Astrocyte (in vitro differentiated cells and primary cell): Measurements from ENCODE around the gene CEMP1. TPM values are rescaled to one million over a fixed set of nuclear protein-coding genes. Genes with fewer than 3 reads are reported as not detected.
A peak's percentile ranks its signal among the peaks of the same experiment; 100 is the strongest.

Experiments used
- DNase-seq: peaks from one replicate; pipeline ENCODE4 v3.0.0-alpha.2; 2010; ENCODE audit warnings: low read depth
- FAIRE-seq: peaks from 2 replicates; lab custom pipeline; 2011; peaks lifted over from hg19 to GRCh38; lab: Jason Lieb, UNC
- H2AFZ ChIP-seq: 2 replicates; pipeline ENCODE4 v1.6.0; 2012; ENCODE audit warnings: low read depth, low read length, inconsistent platforms
- H3K27ac ChIP-seq: 2 replicates; pipeline ENCODE4 v1.5.1; 2011; ENCODE audit warnings: low read depth, low read length, inconsistent platforms
- H3K27me3 ChIP-seq: 2 replicates; pipeline ENCODE4 v1.6.0; 2011; ENCODE audit warnings: low read length, inconsistent platforms; ENCODE audit not compliant: insufficient read depth
- H3K36me3 ChIP-seq: 2 replicates; pipeline ENCODE4 v1.5.1; 2011; ENCODE audit warnings: low read length, inconsistent platforms; ENCODE audit not compliant: insufficient read depth
- H3K4me1 ChIP-seq: 2 replicates; pipeline ENCODE4 v1.5.1; 2011; ENCODE audit warnings: low read length, inconsistent platforms; ENCODE audit not compliant: insufficient read depth
- H3K4me2 ChIP-seq: 2 replicates; pipeline ENCODE4 v1.6.0; 2012; ENCODE audit warnings: low read length, inconsistent platforms
- H3K4me3 ChIP-seq: 2 replicates; pipeline ENCODE4 v1.5.1; 2011; ENCODE audit warnings: low read depth, mild to moderate bottlenecking, low read length, inconsistent platforms; ENCODE audit not compliant: insufficient read depth
- H3K79me2 ChIP-seq: 2 replicates; pipeline ENCODE4 v1.6.0; 2012; ENCODE audit warnings: mild to moderate bottlenecking, low read length, inconsistent platforms; ENCODE audit not compliant: insufficient read depth
- H3K9ac ChIP-seq: 2 replicates; pipeline ENCODE4 v1.6.0; 2012; ENCODE audit warnings: mild to moderate bottlenecking, low read length, inconsistent platforms
- H3K9me3 ChIP-seq: 2 replicates; pipeline ENCODE4 v1.5.1; 2012; ENCODE audit warnings: low read depth, mild to moderate bottlenecking, low read length, inconsistent platforms; ENCODE audit not compliant: insufficient read depth
- H4K20me1 ChIP-seq: 2 replicates; pipeline ENCODE4 v1.6.0; 2012; ENCODE audit warnings: low read length, inconsistent platforms; ENCODE audit not compliant: insufficient read depth
- H3K27ac Mint-ChIP-seq: one replicate; pipeline ENCODE4 v1.8.0; 2021; ENCODE audit warnings: mild to moderate bottlenecking, mixed read lengths; ENCODE audit not compliant: unreplicated experiment
- H3K27me3 Mint-ChIP-seq: one replicate; pipeline ENCODE4 v1.8.0; 2021; ENCODE audit warnings: low read depth, mixed read lengths; ENCODE audit not compliant: unreplicated experiment
- H3K36me3 Mint-ChIP-seq: one replicate; pipeline ENCODE4 v1.8.0; 2021; ENCODE audit warnings: low read depth, mixed read lengths; ENCODE audit not compliant: unreplicated experiment
- H3K4me1 Mint-ChIP-seq: one replicate; pipeline ENCODE4 v1.8.0; 2021; ENCODE audit warnings: low read depth, mixed read lengths; ENCODE audit not compliant: unreplicated experiment
- H3K4me3 Mint-ChIP-seq: one replicate; pipeline ENCODE4 v1.8.0; 2021; ENCODE audit warnings: mild to moderate bottlenecking, moderate library complexity, mixed read lengths; ENCODE audit not compliant: unreplicated experiment
- H3K9me3 Mint-ChIP-seq: one replicate; pipeline ENCODE4 v1.8.0; 2021; ENCODE audit warnings: mild to moderate bottlenecking, mixed read lengths; ENCODE audit not compliant: unreplicated experiment
- EZH2 ChIP-seq: IDR thresholded peaks from 2 replicates; pipeline ENCODE4 v1.6.1; 2012; ENCODE audit warnings: mild to moderate bottlenecking, low read length, inconsistent platforms; ENCODE audit not compliant: insufficient read depth
- microRNA-seq: library from miRNA; unstranded; fragments of <30 nt; microRNA quantifications from one replicate; pipeline ENCODE4 v1.2.0, GENCODE V29; 2020
- total RNA-seq: library from RNA; stranded (reverse); gene quantifications from 2 replicates; pipeline ENCODE4 v1.2.1, GENCODE V29; 2021
- TF ChIP-seq, protein P1 (sequence below): IDR thresholded peaks from 2 replicates; pipeline ENCODE4 v1.5.1; 2011; ENCODE audit warnings: low read depth, mild to moderate bottlenecking, inconsistent platforms, low read length, moderate library complexity; ENCODE audit not compliant: insufficient read depth

Gene CEMP1
- total RNA-seq, 1 donor from 2014 or later = not detected

- peaks cover 4% of the 10 kb centered on the region for H3K4me1 Mint-ChIP-seq
- Histone ChIP-seq H3K4me1 (peaks cover 4% of the 10 kb centered on the region), H3K4me2 (no peak overlapping the region), H3K27ac (no peak overlapping the region), H3K9me3 (no peaks in the 10 kb centered on the region), H4K20me1 (peaks cover 88% of the 10 kb centered on the region), H3K79me2 (peaks cover 27% of the 10 kb centered on the region), H3K9ac (no peak overlapping the region), H3K4me3 (no peak overlapping the region), H2AFZ (no peak overlapping the region), H3K27me3 (no peaks in the 10 kb centered on the region), H3K36me3 (no peaks in the 10 kb centered on the region)
- no peak for DNase-seq
- peak overlapping the region; percentile 18 for H3K27ac Mint-ChIP-seq
- H3K9me3 Mint-ChIP-seq = no peaks in the 10 kb centered on the region
- H3K36me3 Mint-ChIP-seq = peaks cover 18% of the 10 kb centered on the region
- H3K27me3 Mint-ChIP-seq = peaks cover 25% of the 10 kb centered on the region
- no peak overlapping the region for H3K4me3 Mint-ChIP-seq
- TF ChIP-seq EZH2 = no peak
- TF ChIP-seq, protein P1, sequence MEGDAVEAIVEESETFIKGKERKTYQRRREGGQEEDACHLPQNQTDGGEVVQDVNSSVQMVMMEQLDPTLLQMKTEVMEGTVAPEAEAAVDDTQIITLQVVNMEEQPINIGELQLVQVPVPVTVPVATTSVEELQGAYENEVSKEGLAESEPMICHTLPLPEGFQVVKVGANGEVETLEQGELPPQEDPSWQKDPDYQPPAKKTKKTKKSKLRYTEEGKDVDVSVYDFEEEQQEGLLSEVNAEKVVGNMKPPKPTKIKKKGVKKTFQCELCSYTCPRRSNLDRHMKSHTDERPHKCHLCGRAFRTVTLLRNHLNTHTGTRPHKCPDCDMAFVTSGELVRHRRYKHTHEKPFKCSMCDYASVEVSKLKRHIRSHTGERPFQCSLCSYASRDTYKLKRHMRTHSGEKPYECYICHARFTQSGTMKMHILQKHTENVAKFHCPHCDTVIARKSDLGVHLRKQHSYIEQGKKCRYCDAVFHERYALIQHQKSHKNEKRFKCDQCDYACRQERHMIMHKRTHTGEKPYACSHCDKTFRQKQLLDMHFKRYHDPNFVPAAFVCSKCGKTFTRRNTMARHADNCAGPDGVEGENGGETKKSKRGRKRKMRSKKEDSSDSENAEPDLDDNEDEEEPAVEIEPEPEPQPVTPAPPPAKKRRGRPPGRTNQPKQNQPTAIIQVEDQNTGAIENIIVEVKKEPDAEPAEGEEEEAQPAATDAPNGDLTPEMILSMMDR = no peak
- FAIRE-seq = no peak
These were observed 50.3 kb downstream of the CEMP1 start for GRCh38 chr16:2480948-2481347.

Small RNA genes within 50 kb of the gene (microRNA-seq; reads per million reads assigned to microRNA genes)
- not detected for gene MIR3178

Other genes with a start within 250 kb of the CEMP1 start
- gene ABCA3, start 190.7 kb downstream of the CEMP1 start, total RNA-seq = 4.8 and 4.9 TPM in 2 replicates
- 5.5 and 6.4 TPM in 2 replicates for gene CCNF, start 102.0 kb downstream of the CEMP1 start, total RNA-seq
- 5.8 and 6.0 TPM in 2 replicates for gene TEDC2, start 71.3 kb downstream of the CEMP1 start, total RNA-seq
- gene NTN3, start 60.1 kb downstream of the CEMP1 start, total RNA-seq = 1.1 and 1.3 TPM in 2 replicates
- 12.8 and 13.4 TPM in 2 replicates for gene TBC1D24, start 56.3 kb downstream of the CEMP1 start, total RNA-seq
- 311 TPM in 2 replicates for gene ATP6V0C, start 17.5 kb downstream of the CEMP1 start, total RNA-seq
- gene AMDHD2, start 11.0 kb downstream of the CEMP1 start, total RNA-seq = 24.9 and 32.3 TPM in 2 replicates
- gene PDPK1, start 6.6 kb upstream of the CEMP1 start, total RNA-seq = 48.1 and 50.5 TPM in 2 replicates
- gene KCTD5, start 151.1 kb upstream of the CEMP1 start, total RNA-seq = 53.0 and 55.4 TPM in 2 replicates
- gene PRSS27, start 188.8 kb upstream of the CEMP1 start, total RNA-seq = 2.3 and 3.0 TPM in 2 replicates
- 387 and 409 TPM in 2 replicates for gene SRRM2, start 221.2 kb upstream of the CEMP1 start, total RNA-seq
- gene ELOB, start 245.9 kb upstream of the CEMP1 start, total RNA-seq = 323 TPM in 2 replicates